ENCODE measurements around the gene CR2. TPM values are rescaled to one million over a fixed set of nuclear protein-coding genes. Genes with fewer than 3 reads are reported as not detected.

CR2 gene
- under 1 TPM in 2 of 3 donors, not detected in 1; 0.20 to 0.22 TPM for polyA plus RNA-seq

GRCh38 chr1:207454046-207454964 lies at the start of gene CR2:
Gene CR2 (plus strand): TSS chr1:207454328. CDS start chr1:207454419, 91 bp downstream.
- H3K27ac ChIP-seq (ENCODE audit: low read depth, low read length), result no peak within 1 kb of the TSS
- WGBS, 3 donors, result 1 to 3% (median 2%) methylated on average over 73 to 75 of the region's 75 CpGs

DNA sequence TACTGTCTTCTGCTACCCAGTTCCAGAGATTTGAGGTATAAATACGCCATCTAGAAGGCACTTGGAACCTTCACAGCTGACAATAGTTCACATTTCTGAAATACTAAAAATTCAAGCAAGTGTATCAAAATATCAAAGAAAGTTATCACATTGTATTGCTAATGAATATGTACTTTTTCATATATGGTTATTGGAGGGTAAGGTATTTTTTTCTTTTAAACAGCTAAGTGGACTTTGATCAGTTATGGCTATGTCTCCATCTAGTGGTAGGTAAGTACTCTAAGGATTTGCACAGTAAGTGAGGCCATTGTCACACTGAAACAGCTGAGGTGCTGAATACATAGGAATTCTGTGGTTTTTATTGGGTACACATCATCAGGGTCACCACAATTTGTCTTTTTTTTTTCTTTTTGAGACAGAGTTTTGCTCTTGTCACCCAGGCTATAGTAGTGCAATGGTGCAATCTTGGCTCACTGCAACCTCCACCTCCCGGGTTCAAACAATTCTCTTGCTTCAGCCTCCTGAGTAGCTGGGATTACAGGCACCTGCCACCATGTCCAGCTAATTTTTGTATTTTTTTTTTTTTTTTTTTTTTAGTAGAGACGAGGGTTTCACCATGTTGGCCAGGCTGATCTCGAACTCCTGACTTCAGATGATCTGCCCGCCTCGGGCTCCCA lies 49.1 kb upstream of the CR2 start:
- 83 to 90% (median 85%) methylated on average over 5 to 6 of the region's 6 CpGs for WGBS, 3 donors
- H3K27ac ChIP-seq (ENCODE audit: low read depth, low read length), result no peak overlapping the region

DNA sequence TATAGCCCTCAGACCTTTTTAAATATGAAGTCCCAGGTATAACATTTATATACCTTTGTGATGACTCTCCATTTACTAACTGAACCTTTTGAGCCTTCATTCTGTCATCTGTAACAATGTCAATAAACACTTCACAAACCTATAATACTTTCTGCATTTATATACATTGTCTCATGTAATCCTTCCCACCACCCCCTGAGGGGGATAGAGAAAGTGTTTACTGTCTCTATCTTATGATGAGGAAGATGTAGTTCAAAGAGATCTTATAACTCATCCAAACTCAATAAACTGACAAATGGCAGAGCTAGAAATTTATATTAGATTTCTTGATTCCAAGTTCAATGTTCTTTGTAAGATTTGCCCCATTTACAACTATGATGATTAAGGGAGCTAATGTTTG lies 48.3 kb upstream of the CR2 start:
- H3K27ac ChIP-seq (ENCODE audit: low read depth, low read length), result no peak overlapping the region

DNA sequence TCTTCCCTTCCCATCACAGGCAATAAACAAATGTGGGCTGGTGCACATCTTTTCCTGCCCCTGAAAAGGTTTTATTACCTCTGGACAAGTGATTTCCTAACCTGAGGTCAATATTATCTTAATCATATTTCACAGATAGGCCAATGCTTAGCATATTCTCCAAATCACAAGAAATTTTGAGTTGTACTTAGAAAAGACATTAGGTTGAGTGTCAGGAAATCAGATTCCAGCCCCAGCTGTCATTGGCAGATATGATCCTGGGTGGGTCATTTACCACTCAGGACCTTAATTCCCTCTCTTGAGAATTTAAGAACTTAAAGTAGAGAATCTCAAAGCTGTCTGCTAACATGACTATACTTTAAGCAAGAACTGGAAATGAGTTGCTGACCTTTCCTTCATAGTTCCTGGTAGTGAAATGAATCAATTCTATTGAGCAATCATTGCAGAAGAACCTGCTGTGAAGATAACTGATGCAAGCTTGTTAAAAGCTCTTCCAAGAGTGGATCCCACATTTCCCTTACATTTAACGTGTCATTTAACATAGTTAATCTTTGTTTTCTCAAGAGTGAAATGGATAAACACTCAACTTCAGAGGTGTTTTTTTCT lies 46.4 kb upstream of the CR2 start:
- H3K27ac ChIP-seq (ENCODE audit: low read depth, low read length), result peak overlapping the region; percentile 42
- 12 to 32% (median 21%) methylated on average over 1 of the region's 1 CpG for WGBS, 3 donors

DNA sequence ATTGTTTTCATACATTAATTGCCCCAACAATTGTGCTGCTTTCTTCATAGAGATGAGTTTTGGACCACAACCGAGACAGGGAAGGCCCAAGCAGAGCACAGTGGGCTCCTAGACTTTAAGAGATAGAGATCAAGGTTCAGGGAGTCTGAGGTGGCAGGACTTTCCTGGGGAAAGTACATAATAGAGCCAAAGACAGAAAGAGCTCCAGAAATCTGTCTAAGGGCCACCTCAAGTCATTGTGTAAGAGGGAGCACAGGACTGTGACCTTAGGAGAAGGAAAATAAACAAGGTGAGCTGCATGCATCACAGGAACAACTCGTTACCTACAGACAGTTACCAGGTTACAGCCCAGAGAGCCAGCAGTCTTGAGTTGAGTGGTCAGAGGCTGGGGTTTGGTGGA lies 41.3 kb upstream of the CR2 start:
- no peak overlapping the region for H3K27ac ChIP-seq (ENCODE audit: low read depth, low read length)
- 79 to 88% (median 85%) methylated on average over 2 of the region's 2 CpGs for WGBS, 3 donors

GRCh38 chr1:207414606-207415108 lies 39.5 kb upstream of the CR2 start:
- no peak overlapping the region for H3K27ac ChIP-seq (ENCODE audit: low read depth, low read length)
- 42 to 60% (median 51%) methylated on average over 4 of the region's 4 CpGs for WGBS, 3 donors

GRCh38 chr1:207417076-207417475 lies 37.1 kb upstream of the CR2 start:
- H3K27ac ChIP-seq (ENCODE audit: low read depth, low read length), result no peak overlapping the region

GRCh38 chr1:207418351-207418750 lies 35.8 kb upstream of the CR2 start:
- no peak overlapping the region for H3K27ac ChIP-seq (ENCODE audit: low read depth, low read length)
- WGBS, 3 donors, result 35 to 68% (median 43%) methylated on average over 1 of the region's 1 CpG

More at GRCh38 chr1:207417076-207417475, 37.1 kb upstream of the CR2 start:
- 67 to 100% (median 75%) methylated on average over 1 of the region's 1 CpG for WGBS, 3 donors

DNA sequence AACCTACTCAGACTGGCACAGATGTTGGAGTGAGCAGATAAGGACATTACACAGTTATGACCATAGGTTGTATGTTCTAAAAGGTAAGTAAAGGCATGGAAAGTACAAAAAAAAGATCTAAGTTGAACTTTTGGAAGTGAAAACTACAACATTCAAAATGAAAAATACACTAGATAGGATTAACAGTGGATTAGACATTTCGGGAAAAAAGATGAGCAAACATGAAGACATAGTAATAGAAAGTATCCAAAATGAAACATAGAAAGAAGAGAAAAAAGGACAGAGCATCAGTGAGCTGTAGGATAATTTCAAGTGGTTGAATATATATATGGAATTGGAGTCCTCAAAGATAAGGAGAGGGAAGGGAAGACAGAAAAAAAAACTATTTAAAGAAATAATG lies 34.0 kb upstream of the CR2 start:
- WGBS, 3 donors, result 89 to 96% (median 91%) methylated on average over 1 of the region's 1 CpG
- no peak overlapping the region for H3K27ac ChIP-seq (ENCODE audit: low read depth, low read length)

DNA sequence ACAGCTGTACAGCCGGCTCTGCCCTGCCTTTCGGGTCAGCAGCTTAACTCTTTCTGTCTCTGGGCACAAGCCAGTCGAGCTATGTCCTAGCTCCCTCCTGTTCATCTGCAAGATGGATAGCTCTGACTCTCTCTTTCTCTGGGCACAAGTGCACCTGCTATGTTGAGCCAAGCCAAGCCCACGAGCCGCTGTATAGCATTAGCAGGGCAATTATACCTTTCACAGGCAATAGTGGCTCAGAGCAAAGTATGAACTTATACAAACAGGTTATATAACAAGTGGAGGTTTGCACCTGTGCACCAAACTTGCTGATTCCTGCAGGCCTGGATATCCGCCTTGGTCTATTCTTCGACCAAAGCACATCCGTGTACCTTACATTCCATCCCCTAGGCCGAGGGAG lies 33.0 kb upstream of the CR2 start:
- no peak overlapping the region for H3K27ac ChIP-seq (ENCODE audit: low read depth, low read length)

GRCh38 chr1:207423560-207424292 lies 30.4 kb upstream of the CR2 start:
- 29 to 55% (median 36%) methylated on average over 28 of the region's 28 CpGs for WGBS, 3 donors
- no peak overlapping the region for H3K27ac ChIP-seq (ENCODE audit: low read depth, low read length)

More for the DNA sequence above, 33.0 kb upstream of the CR2 start:
- WGBS, 3 donors, result 80 to 89% (median 89%) methylated on average over 9 of the region's 9 CpGs

DNA sequence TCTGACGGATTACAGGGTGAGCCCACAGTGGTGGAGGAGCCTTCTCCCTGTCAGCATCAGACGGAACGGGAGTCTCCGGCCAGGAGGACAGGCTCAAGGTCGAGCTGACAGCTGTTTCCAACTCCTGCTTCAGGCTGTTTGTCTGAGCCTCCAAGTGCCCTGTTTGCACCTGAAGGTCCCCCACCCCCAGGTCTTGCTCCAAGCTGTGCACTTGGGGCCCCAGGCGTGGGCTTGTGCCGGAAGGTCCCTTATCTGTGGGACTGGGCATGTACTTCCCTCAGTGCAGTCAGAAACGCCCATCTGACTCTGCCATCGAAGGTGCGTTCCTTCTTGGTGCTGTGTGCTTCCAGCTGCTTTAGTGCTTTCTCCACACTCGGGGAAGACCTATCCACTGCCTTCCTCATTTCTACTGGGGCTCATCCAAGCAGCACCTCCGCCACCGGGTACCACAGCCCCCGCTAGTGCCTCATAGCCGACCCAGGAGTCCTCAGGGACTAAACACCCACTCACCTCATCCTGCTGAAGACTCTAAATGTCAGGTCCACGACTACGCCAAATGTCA lies 29.5 kb upstream of the CR2 start:
- H3K27ac ChIP-seq (ENCODE audit: low read depth, low read length), result no peak overlapping the region
- whole genome bisulfite sequencing, 3 donors, result 51 to 72% (median 61%) methylated on average over 17 of the region's 17 CpGs

- no peak overlapping the region for H3K27ac ChIP-seq (ENCODE audit: low read depth, low read length)
- 80 to 92% (median 86%) methylated on average over 1 of the region's 1 CpG for WGBS, 3 donors
Observed at GRCh38 chr1:207427832-207428585, 26.1 kb upstream of the CR2 start.

- H3K27ac ChIP-seq (ENCODE audit: low read depth, low read length), result no peak overlapping the region
- WGBS, 3 donors, result 73 to 85% (median 85%) methylated on average over 2 of the region's 2 CpGs
Observed at GRCh38 chr1:207428783-207429182, 25.3 kb upstream of the CR2 start.

DNA sequence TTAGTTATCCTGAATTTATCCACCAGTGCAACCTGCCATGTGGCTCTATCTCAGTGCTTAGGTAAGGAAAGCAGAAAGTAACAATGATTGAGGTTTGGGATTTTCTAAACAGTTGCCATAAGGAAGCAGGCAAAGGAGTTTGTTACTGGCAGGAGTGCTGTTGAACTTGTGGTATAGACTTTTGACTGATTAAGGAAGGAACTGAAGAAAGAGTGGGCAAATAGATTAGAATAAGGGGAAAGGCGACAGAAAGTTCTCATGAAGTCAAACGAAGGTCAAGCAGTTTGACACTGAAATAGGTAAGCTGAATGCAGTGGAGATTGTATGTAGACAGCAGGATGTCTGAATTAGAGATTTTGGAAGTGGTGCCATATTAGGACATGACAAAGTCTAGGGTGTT lies 24.2 kb upstream of the CR2 start:
- 32 to 51% (median 38%) methylated on average over 2 of the region's 2 CpGs for WGBS, 3 donors
- no peak overlapping the region for H3K27ac ChIP-seq (ENCODE audit: low read depth, low read length)

- WGBS, 3 donors, result 57 to 63% (median 59%) methylated on average over 1 of the region's 1 CpG
- no peak overlapping the region for H3K27ac ChIP-seq (ENCODE audit: low read depth, low read length)
Observed at GRCh38 chr1:207430602-207431001, 23.5 kb upstream of the CR2 start.

- H3K27ac ChIP-seq (ENCODE audit: low read depth, low read length), result no peak overlapping the region
- WGBS, 3 donors, result 91 to 98% (median 94%) methylated on average over 2 of the region's 2 CpGs
Observed at GRCh38 chr1:207431508-207431907, 22.6 kb upstream of the CR2 start.
